SKM-1 (cell line): ENCODE measurements around the gene ZFAND6.

Experiments used
- DNase-seq: peaks from one replicate; lab custom pipeline; 2025; ENCODE audit not compliant: unreplicated experiment; lab: John Stamatoyannopoulos, UW

Gene ZFAND6

DNA sequence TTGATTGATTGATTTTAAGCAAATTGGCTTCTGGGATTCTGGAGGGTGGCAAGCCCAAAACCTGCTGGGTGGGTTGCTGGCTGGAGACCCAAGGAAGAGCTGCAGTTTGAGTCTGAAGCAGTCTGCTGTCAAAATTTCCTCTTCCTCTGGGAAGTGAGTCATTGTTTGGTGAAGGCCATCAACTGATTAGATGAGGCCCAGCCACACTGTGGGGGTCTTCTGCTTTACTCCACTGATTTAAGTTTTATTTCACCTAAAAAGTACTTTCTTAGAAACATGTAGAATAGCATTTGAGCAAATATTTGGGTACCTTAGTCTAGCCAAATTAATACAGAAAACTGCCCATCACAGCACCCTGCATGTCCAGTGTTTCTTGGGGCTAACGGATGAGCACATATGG is 127.1 kb downstream of the ZFAND6 start:
- no peak for DNase-seq
